Fibroblast of pulmonary artery (primary cell): Measurements from ENCODE around the gene ATP10B.
"Not testable (repeated sequence)": the region's sequence is repeated elsewhere in the genome, so short reads cannot be mapped to it uniquely, and the experiment has no call there.

ENCODE experiments used
- DNase-seq: peaks from one replicate; pipeline ENCODE4 v3.0.0-alpha.2; 2010; ENCODE audit warnings: low read depth
- H3K4me3 ChIP-seq: replicated peaks from 2 replicates; pipeline ENCODE4 v1.5.1; 2011; ENCODE audit warnings: low read depth, mild to moderate bottlenecking, control low read depth, low read length, moderate library complexity
- CTCF ChIP-seq: IDR thresholded peaks from 2 replicates; pipeline ENCODE4 v1.5.1; 2011; ENCODE audit warnings: mild to moderate bottlenecking, control low read depth, low read length, inconsistent platforms; ENCODE audit errors: missing control alignments

Gene ATP10B

GRCh38 chr5:160852049-160852448, at the start of gene ATP10B:
ATP10B (minus strand) TSS chr5:160852211; CDS start chr5:160688074, 164,137 bp downstream.
- H3K4me3 ChIP-seq, result no peak within 1 kb of the TSS
- TF ChIP-seq CTCF, result no peak
- no peak for DNase-seq

- DNase-seq, result no peak
- no peak for TF ChIP-seq CTCF
- H3K4me3 ChIP-seq, result no peak overlapping the region
Measured at GRCh38 chr5:160901656-160902055, 49.6 kb upstream of the ATP10B start.

- no peak overlapping the region for H3K4me3 ChIP-seq
- DNase-seq, result no peak
- no peak for TF ChIP-seq CTCF
Measured at GRCh38 chr5:160899735-160900134, 47.7 kb upstream of the ATP10B start.

GRCh38 chr5:160893180-160893964, 41.4 kb upstream of the ATP10B start:
- not testable (repeated sequence) for H3K4me3 ChIP-seq

GRCh38 chr5:160887780-160888179, 35.8 kb upstream of the ATP10B start:
- no peak for TF ChIP-seq CTCF
- no peak overlapping the region for H3K4me3 ChIP-seq
- DNase-seq, result no peak

More at GRCh38 chr5:160893180-160893964, 41.4 kb upstream of the ATP10B start:
- not testable (repeated sequence) for DNase-seq

GRCh38 chr5:160873560-160874200, 21.7 kb upstream of the ATP10B start:
- not testable (repeated sequence) for H3K4me3 ChIP-seq

GRCh38 chr5:160869989-160870521, 18.0 kb upstream of the ATP10B start:
- no peak for DNase-seq
- TF ChIP-seq CTCF, result no peak
- H3K4me3 ChIP-seq, result no peak overlapping the region

More at GRCh38 chr5:160873560-160874200, 21.7 kb upstream of the ATP10B start:
- not testable (repeated sequence) for DNase-seq

- no peak for DNase-seq
- no peak overlapping the region for H3K4me3 ChIP-seq
- TF ChIP-seq CTCF, result no peak
Measured at GRCh38 chr5:160867976-160868375, 16.0 kb upstream of the ATP10B start.
